ENCODE measurements around the gene CWC15. TPM values are rescaled to one million over a fixed set of nuclear protein-coding genes. Genes with fewer than 3 reads are reported as not detected.
A peak's percentile ranks its signal among the peaks of the same experiment; 100 is the strongest.

Gene CWC15
- total RNA-seq, 1 donor from 2014 or later = 76.8 TPM

DNA sequence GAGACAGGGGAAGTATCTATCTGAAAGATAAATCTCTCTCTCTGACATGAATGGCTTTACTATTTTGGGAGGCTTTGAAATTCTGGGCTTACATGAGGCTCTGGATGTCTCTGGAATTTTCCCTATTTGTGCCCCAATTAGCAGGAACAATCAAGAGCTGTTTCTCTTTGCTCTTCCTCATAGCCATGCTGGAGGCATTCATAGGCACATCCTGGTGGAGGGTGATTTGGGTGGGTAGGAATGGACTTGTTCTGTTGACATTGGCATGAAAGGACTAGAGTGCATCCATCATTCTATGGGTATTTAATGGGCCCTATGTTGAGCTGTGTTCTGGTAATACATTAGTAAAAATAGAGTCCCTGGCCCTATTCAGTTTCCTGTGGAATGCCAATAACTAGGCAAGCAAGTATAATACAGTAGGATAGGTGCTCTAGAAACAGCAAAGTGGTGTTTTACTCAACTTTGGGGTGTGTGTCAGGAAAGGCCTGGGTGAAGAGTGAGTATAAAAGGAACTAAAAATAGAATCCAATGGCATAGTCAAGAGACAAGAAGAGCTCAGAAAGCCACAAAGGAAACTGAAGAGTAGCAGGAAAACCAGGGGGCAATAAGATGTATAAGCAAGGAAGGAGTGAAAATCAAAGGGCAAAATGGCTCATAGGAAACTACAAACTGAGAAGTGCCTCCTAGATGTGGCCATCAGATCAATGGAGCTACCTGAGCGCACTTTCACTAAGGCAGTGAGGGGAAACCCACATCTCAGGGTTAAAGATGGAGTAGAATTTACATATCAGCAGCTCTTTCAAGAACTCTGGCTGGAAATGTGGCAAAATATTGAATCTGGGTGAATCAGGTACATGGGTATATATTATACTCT is 45.0 kb downstream of the CWC15 start:
- Mint-ChIP-seq H3K27me3 (peaks cover 4% of the 10 kb centered on the region), H3K36me3 (no peaks in the 10 kb centered on the region), H3K4me3 (no peak overlapping the region), H3K27ac (no peak overlapping the region), H3K9me3 (no peaks in the 10 kb centered on the region), H3K4me1 (ENCODE audit: unreplicated experiment) (peaks cover 33% of the 10 kb centered on the region)
- TF ChIP-seq, protein P1, sequence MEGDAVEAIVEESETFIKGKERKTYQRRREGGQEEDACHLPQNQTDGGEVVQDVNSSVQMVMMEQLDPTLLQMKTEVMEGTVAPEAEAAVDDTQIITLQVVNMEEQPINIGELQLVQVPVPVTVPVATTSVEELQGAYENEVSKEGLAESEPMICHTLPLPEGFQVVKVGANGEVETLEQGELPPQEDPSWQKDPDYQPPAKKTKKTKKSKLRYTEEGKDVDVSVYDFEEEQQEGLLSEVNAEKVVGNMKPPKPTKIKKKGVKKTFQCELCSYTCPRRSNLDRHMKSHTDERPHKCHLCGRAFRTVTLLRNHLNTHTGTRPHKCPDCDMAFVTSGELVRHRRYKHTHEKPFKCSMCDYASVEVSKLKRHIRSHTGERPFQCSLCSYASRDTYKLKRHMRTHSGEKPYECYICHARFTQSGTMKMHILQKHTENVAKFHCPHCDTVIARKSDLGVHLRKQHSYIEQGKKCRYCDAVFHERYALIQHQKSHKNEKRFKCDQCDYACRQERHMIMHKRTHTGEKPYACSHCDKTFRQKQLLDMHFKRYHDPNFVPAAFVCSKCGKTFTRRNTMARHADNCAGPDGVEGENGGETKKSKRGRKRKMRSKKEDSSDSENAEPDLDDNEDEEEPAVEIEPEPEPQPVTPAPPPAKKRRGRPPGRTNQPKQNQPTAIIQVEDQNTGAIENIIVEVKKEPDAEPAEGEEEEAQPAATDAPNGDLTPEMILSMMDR (conservative IDR thresholded peaks at IDR 0.05) = no peak
- no peak for DNase-seq (ENCODE audit: extremely low spot score, unreplicated experiment)

DNA sequence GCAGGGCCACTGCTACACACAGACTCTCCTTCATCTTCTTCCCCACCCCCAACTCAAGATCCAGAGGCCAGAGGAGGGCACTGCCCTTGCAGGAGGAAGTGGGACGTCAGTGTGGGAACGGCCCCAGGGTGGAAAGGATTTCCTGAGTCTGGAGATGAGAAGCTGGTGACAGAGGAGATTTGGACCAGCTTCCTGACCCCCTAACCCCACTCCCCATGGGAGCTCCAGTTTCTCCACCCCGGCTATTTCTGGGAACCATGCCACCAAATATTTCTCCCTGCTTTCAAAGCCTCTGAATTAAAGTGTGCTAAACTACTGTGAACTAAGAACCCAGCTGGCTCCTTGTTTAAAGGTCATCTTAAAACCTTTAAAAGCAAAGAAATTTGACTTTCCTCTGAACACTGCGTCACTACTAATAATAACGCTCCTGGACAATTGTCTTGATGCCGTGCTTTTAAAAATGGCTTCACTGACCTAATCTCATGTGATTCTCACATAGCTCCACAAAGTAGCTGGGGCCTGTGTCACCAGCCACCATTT is 46.6 kb downstream of the CWC15 start:
- Mint-ChIP-seq H3K27ac (no peak overlapping the region), H3K36me3 (no peaks in the 10 kb centered on the region), H3K27me3 (peaks cover 5% of the 10 kb centered on the region), H3K4me1 (ENCODE audit: unreplicated experiment) (peaks cover 30% of the 10 kb centered on the region), H3K9me3 (no peaks in the 10 kb centered on the region), H3K4me3 (peak overlapping the region; percentile 47)
- no peak for DNase-seq (ENCODE audit: extremely low spot score, unreplicated experiment)
- TF ChIP-seq, protein P1 (conservative IDR thresholded peaks at IDR 0.05) = no peak

DNA sequence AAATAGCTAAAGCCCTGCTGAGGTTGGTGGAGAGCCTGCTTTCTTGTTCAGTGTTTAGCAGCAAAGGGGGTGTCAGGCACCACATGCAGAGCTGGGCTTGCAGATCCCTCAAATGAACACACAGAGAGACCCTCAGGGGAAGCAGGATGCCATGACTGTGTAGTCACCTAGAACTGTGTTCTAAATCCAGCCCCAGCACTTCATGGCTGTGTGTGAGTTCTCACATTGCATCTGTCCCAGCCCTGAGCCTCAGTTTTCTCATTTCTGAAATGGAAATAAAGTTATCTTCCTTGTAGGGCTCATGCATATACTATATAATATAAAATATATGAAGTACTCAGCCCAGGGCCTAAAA is 47.1 kb downstream of the CWC15 start:
- no peak overlapping the region for H3K27ac Mint-ChIP-seq

DNA sequence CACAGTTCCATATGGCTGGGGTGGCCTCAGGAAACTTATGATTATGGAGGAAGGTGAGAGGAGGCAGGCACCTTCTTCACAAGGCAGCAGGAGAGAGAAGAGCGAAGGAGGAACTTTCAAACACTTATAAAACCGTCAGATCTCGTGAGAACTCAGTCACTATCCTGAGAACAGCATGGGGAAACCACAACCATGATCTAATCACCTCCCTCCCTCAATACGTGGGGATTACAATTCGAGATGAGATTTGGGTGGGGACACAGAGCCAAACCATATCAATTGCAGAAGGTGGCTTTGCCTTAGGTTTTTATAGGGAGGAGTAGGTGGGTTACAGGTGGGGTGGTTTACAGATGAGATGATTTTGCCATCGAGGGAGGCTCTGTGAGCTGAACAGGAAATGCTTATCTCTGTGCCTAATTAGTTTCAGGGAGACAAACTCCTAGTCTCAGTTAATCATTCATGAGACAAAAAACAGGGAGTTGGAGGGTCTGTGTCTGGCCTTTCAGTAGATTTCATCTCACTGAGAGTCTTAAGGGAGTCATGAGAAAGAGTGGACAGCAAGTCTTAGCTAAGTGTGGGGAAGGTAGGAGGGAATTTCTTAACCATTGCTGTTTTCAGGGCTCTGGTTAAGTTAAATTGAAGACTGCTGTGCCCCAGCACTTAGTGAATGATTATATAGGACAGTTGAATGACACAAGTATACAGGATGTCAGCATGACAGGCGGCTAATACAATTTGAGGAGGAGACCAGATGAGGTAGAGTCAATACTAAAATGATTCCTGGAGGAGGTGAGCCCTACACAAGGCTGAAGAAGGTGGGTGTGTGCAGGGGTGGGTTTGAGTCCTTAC is 47.7 kb downstream of the CWC15 start:
- no peak for DNase-seq (ENCODE audit: extremely low spot score, unreplicated experiment)
- TF ChIP-seq, protein P1 (conservative IDR thresholded peaks at IDR 0.05) = no peak
- H3K27me3 Mint-ChIP-seq = peaks cover 7% of the 10 kb centered on the region
- H3K36me3 Mint-ChIP-seq = no peaks in the 10 kb centered on the region
- peaks cover 30% of the 10 kb centered on the region for H3K4me1 Mint-ChIP-seq (ENCODE audit: unreplicated experiment)
- no peak overlapping the region for H3K27ac Mint-ChIP-seq
- no peak overlapping the region for H3K4me3 Mint-ChIP-seq
- H3K9me3 Mint-ChIP-seq = no peaks in the 10 kb centered on the region

More for the DNA sequence above, 47.1 kb downstream of the CWC15 start:
- no peak overlapping the region for H3K4me3 Mint-ChIP-seq
- peaks cover 7% of the 10 kb centered on the region for H3K27me3 Mint-ChIP-seq
- peaks cover 30% of the 10 kb centered on the region for H3K4me1 Mint-ChIP-seq (ENCODE audit: unreplicated experiment)
- H3K36me3 Mint-ChIP-seq = no peaks in the 10 kb centered on the region
- H3K9me3 Mint-ChIP-seq = no peaks in the 10 kb centered on the region
- no peak for DNase-seq (ENCODE audit: extremely low spot score, unreplicated experiment)
- TF ChIP-seq, protein P1 (conservative IDR thresholded peaks at IDR 0.05) = no peak

DNA sequence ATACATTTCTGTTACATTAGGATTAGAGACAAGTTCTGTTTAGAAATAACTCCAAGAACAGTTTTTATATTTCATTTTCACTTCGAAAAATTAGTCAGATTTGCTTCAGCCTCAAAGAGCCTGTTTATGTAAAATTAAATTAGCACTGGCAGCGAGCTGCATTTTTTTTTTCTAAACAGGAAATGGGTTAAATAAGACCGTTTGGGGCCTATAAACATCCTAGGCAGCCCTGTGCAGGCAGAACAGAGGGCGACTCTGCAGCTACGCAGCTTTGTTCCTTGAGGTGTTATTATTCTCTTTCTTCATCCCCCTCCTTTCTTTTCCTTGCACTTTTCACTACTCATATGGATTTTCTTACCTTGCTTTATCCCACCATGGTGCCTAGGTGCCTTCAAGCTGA is 48.7 kb downstream of the CWC15 start:
- DNase-seq (ENCODE audit: extremely low spot score, unreplicated experiment) = no peak
- TF ChIP-seq, protein P1 (conservative IDR thresholded peaks at IDR 0.05) = no peak
- Mint-ChIP-seq H3K9me3 (no peaks in the 10 kb centered on the region), H3K4me3 (no peak overlapping the region), H3K36me3 (no peaks in the 10 kb centered on the region), H3K4me1 (ENCODE audit: unreplicated experiment) (peaks cover 30% of the 10 kb centered on the region), H3K27me3 (peaks cover 3% of the 10 kb centered on the region), H3K27ac (no peak overlapping the region)
